Stomach (tissue), 9 donors: Measurements from ENCODE around the gene GRHL1. TPM values are rescaled to one million over a fixed set of nuclear protein-coding genes. Genes with fewer than 3 reads are reported as not detected.
A peak's percentile ranks its signal among the peaks of the same experiment; 100 is the strongest.

Experiments
- DNase-seq, 2 donors: peaks; one replicate each; pipeline versions ENCODE4 v3.0.0 to v3.0.0-alpha.2; 2013 to 2019
- H3K27ac ChIP-seq, 5 donors: fragments of 200-600 bp in 4 of 5; sonication (generic) in 4 of 5; one replicate each; pipeline ENCODE4 v1.5.1; 2013 to 2019; ENCODE audit warnings: mild to moderate bottlenecking in 1 of 5, moderate library complexity in 1 of 5
- H3K27me3 ChIP-seq, 3 donors: fragments of 200-600 bp; sonication (generic); one replicate each; pipeline ENCODE4 v1.5.1; 2017 to 2019; ENCODE audit warnings: mixed run types in 1 of 3
- H3K36me3 ChIP-seq, 4 donors: fragments of 200-600 bp; sonication (generic); 1 replicate in 3 of 4; 2 replicates in 1 of 4; pipeline ENCODE4 v1.5.1; 2016 to 2019
- H3K4me1 ChIP-seq, 4 donors: fragments of 200-600 bp; sonication (generic); one replicate each; pipeline ENCODE4 v1.5.1; 2016 to 2019
- H3K4me3 ChIP-seq, 4 donors: fragments of 200-600 bp; sonication (generic) in 3 of 4; one replicate each; pipeline ENCODE4 v1.5.1; 2016 to 2019; ENCODE audit warnings: mild to moderate bottlenecking in 1 of 4
- H3K9me3 ChIP-seq, 4 donors: fragments of 200-600 bp; sonication (generic); one replicate each; pipeline ENCODE4 v1.5.1; 2016 to 2019
- EP300 ChIP-seq: sonication (generic); formaldehyde crosslinking; IDR thresholded peaks from one replicate; pipeline ENCODE4 v1.6.1; 2017; ENCODE audit warnings: antibody characterized with exemption
- POLR2A ChIP-seq, 4 donors: fragments of 450-650 bp; IDR thresholded peaks; one replicate each; pipeline ENCODE4 v1.6.1; 2016; ENCODE audit warnings: antibody characterized with exemption in 4 of 4, control low read depth in 2 of 4, mild to moderate bottlenecking in 1 of 4, moderate library complexity in 1 of 4
- POLR2AphosphoS5 ChIP-seq, 3 donors: sonication (generic); formaldehyde crosslinking; IDR thresholded peaks; one replicate each; pipeline ENCODE4 v1.6.1; 2016; ENCODE audit warnings: antibody characterized with exemption in 3 of 3
- WGBS, 5 donors: extraction: QIAGEN DNeasy Blood & Tissue Kit in 3 of 5; methylation state at CpG; one replicate each; pipeline versions ENCODE4 v1.1.5 to v1.1.7; 2013 to 2018; 5-methylcytosine and 5-hydroxymethylcytosine counted together
- intact Hi-C: fragments of 100-400 bp; cut with DNase I; formaldehyde crosslinking; loops from one replicate; pipeline ENCODE4 v1.15.1; 2023; ENCODE audit warnings: low total_unique reads
- polyA plus RNA-seq, 3 donors: library from polyadenylated mRNA; stranded (reverse); fragments of 200-250 nt; gene quantifications; one replicate each; pipeline ENCODE4 v1.2.3, GENCODE V29; 2013
- total RNA-seq, 5 donors: library from RNA; depleted of rRNA; stranded (reverse); fragments of >200 nt; gene quantifications; one replicate each; pipeline versions ENCODE4 v1.1.0 to v1.2.3, GENCODE V29; 2014 to 2016
- TF ChIP-seq, protein P1 (sequence below), 7 experiments: fragments of 450-650 bp in 4 of 7; fragments of 200-600 bp in 3 of 7; sonication (generic) in 3 of 7; IDR thresholded peaks; one replicate each; pipeline ENCODE4 v1.5.1; 2016 to 2019; ENCODE audit warnings: antibody characterized with exemption in 7 of 7, control low read depth in 2 of 7, mild to moderate bottlenecking in 1 of 7
- donor health status: healthy with polysubstance abuse.
- donor health status: Bipolar disorder and iron deficiency.
- donor health status: healthy.

GRHL1 gene
- total and polyA plus RNA-seq, 8 donors: 0.89 to 16.5 (median 3.8) TPM

DNA sequence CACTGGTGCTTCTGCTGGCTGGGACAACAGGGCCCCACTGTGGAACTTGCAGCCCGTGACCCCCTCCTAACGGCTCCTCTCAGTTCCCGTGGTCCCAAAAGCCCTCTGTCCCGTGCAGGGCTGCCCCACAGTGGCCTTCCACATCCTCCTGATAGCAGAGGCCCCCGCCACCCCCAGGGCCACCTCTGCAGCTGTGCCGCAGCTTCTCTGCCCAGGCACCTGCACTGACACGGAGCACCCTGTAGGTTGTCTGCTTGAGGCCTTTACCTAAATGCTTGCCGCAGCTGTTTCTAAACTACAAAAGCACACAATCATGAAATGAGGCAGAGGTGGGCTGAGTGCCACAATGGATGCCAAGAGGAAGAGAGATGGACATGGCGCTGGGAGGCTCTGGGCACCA is 13.5 kb upstream of the GRHL1 start:
- TF ChIP-seq POLR2AphosphoS5 (IDR thresholded peaks at IDR 0.05): no peak
- TF ChIP-seq POLR2A (IDR thresholded peaks at IDR 0.05): no peak
- TF ChIP-seq, protein P1, sequence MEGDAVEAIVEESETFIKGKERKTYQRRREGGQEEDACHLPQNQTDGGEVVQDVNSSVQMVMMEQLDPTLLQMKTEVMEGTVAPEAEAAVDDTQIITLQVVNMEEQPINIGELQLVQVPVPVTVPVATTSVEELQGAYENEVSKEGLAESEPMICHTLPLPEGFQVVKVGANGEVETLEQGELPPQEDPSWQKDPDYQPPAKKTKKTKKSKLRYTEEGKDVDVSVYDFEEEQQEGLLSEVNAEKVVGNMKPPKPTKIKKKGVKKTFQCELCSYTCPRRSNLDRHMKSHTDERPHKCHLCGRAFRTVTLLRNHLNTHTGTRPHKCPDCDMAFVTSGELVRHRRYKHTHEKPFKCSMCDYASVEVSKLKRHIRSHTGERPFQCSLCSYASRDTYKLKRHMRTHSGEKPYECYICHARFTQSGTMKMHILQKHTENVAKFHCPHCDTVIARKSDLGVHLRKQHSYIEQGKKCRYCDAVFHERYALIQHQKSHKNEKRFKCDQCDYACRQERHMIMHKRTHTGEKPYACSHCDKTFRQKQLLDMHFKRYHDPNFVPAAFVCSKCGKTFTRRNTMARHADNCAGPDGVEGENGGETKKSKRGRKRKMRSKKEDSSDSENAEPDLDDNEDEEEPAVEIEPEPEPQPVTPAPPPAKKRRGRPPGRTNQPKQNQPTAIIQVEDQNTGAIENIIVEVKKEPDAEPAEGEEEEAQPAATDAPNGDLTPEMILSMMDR (IDR thresholded peaks at IDR 0.05): no peak
- no peak for TF ChIP-seq EP300
- Histone ChIP-seq H3K27me3 (no peaks in the 10 kb centered on the region), H3K36me3 (peaks cover 3 to 26% (median 23%) of the 10 kb centered on the region in 4 donors), H3K4me1 (peaks cover 0 to 22% (median 8%) of the 10 kb centered on the region in 4 donors), H3K4me3 (no peak overlapping the region), H3K9me3 (no peaks in the 10 kb centered on the region), H3K27ac (no peak overlapping the region)
- intact Hi-C loops: no loop called here
- whole genome bisulfite sequencing, 5 donors: 72 to 87% (median 84%) methylated on average over 9 of the region's 9 CpGs
- DNase-seq: no peak

DNA sequence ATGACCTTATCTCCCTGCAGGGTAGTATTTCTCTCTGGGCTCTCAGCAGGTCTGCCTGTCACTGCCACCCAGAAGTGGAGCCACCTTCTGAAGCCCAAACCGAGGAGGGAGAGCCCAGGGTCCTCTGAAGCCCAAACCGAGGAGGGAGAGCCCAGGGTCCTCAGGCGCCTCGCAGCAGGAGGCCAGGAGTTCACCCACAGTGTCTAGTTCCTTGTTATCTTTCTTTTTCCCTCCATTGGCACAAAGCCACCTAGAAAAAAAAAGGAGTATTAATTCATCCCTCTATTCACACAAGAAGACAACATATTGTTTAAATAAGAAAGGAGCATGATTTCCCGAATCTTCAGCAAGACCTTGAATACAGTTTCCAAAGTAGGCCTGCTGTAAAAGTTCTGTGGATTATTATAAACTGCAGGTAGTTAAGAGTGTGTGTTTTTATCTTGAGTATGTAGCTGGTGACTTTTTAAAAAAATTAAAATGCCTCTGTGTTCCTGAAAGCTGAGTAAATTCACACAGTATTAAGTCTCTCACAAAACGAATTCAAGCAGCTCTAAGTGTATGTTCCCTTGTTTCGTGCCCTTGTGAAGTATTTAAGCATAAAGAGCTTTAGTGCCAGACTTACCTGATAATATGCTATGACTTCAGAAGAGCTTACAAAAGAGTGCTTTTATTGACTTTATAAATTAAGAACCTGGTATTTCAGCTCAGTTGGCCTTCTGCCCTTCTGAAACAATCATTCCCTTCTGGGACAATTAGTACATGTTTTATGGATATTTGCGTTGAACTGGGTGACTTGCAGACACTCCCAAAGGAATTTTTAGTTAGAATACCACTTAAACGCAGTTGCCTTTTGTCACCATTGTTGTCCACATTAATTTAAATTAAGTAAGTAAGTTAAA is 11.7 kb upstream of the GRHL1 start:
- Histone ChIP-seq H3K36me3 (peaks cover 0 to 7% (median 6%) of the 10 kb centered on the region in 4 donors), H3K4me3 (no peak overlapping the region), H3K27me3 (peaks cover 0 to 8% (median 0%) of the 10 kb centered on the region in 3 donors), H3K9me3 (no peaks in the 10 kb centered on the region), H3K27ac (peak overlapping the region in 1 of 5 donors; percentile 21), H3K4me1 (peaks cover 0 to 22% (median 8%) of the 10 kb centered on the region in 4 donors)
- TF ChIP-seq EP300 (no peak), POLR2A (IDR thresholded peaks at IDR 0.05) (no peak), POLR2AphosphoS5 (IDR thresholded peaks at IDR 0.05) (no peak)
- TF ChIP-seq, protein P1 (IDR thresholded peaks at IDR 0.05): no peak
- intact Hi-C loops: no loop called here
- 27 to 55% (median 36%) methylated on average over 9 of the region's 9 CpGs for WGBS, 5 donors
- peak in 1 of 2 donors; percentile 45 for DNase-seq

DNA sequence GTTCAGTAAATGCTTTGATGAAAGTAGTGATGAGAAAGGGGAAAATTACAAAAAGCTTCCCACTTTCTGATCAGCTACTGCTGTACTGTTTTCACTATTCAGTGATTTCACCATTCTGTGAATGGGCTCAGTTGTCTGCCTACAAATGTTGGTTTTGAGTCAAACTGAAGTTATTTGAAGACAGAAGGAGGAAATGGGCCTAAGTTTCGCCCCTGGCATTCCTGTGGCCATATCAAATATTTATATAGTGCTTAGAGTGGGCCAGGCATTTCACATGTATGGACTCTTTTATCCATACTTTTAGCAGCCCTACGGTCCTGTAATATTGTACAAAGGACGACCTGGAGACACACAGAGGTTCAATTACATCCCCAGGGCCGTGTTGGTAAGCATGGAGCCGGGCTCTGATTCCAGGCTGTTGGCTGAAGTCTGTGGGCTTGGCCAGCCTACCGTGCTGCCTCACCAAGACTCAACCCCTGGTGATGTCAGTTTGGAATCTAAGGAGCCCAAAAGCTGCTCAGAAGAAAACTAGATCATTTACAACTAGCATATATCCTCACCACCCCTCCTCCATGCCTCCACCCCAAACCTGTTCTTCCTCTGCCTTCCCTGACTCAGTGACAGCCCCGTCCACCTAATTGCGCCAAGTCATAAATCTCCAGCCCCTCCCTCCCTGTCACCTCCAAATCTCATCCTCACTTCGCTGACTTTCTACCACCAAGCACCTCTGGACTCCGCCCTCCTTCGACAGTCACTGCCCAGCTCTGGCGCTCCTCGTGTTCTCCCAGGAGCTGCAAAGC is 10.1 kb upstream of the GRHL1 start:
- H3K27me3 ChIP-seq: peaks cover 0 to 14% (median 0%) of the 10 kb centered on the region in 3 donors
- peak in 1 of 2 donors; percentile 40 for DNase-seq
- H3K4me1 ChIP-seq: peaks cover 0 to 22% (median 8%) of the 10 kb centered on the region in 4 donors
- intact Hi-C loops: no loop called here
- no peaks in the 10 kb centered on the region for H3K9me3 ChIP-seq
- no peak overlapping the region for H3K27ac ChIP-seq
- TF ChIP-seq, protein P1 (IDR thresholded peaks at IDR 0.05): no peak
- TF ChIP-seq POLR2A (IDR thresholded peaks at IDR 0.05) (no peak), POLR2AphosphoS5 (IDR thresholded peaks at IDR 0.05) (no peak), EP300 (no peak)
- no peaks in the 10 kb centered on the region for H3K36me3 ChIP-seq
- 55 to 66% (median 59%) methylated on average over 13 of the region's 13 CpGs for WGBS, 5 donors
- no peak overlapping the region for H3K4me3 ChIP-seq

DNA sequence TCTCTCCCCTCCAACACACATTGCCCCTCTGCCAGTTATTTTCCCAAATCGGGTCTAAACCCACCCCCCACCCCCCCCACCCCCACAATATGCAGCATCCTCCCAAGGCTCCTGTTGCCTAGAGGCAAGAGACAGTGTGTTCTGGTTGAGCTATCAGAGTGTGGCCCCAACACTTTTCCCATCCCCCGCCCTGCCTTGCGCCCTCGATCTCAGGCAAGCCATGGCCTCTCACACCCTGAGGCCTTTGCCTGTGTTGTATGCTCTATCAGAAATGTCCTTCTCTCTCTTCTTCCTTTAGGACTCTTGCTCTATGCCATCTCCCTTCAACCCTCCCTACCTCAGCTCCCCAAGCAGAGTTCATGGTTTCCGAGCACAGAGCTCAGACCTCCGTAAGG is 9.5 kb upstream of the GRHL1 start:
- Histone ChIP-seq H3K27ac (no peak overlapping the region), H3K4me1 (peaks cover 0 to 22% (median 8%) of the 10 kb centered on the region in 4 donors), H3K27me3 (peaks cover 0 to 14% (median 0%) of the 10 kb centered on the region in 3 donors), H3K4me3 (no peak overlapping the region), H3K36me3 (no peaks in the 10 kb centered on the region), H3K9me3 (no peaks in the 10 kb centered on the region)
- TF ChIP-seq, protein P1 (IDR thresholded peaks at IDR 0.05): no peak
- TF ChIP-seq POLR2A (IDR thresholded peaks at IDR 0.05): no peak
- DNase-seq: no peak
- WGBS, 5 donors: 70 to 77% (median 73%) methylated on average over 6 of the region's 6 CpGs
- intact Hi-C loops: no loop called here
